ENCODE data around the gene PAMR1. TPM values are rescaled to one million over a fixed set of nuclear protein-coding genes. Genes with fewer than 3 reads are reported as not detected.

The PAMR1 gene
- total and polyA plus RNA-seq, 2 experiments from 2014 or later, result 119 to 151 TPM

- Histone ChIP-seq H3K79me2 (ENCODE audit: insufficient read depth) (peaks cover 88% of the 10 kb centered on the region), H3K36me3 (ENCODE audit: low read depth) (peaks cover 5% of the 10 kb centered on the region; the same call in 1 of the 2 replicates), H4K20me1 (ENCODE audit: insufficient read depth) (no peaks in the 10 kb centered on the region), H3K27me3 (replicated peaks; ENCODE audit: insufficient read depth) (no peaks in the 10 kb centered on the region), H3K9me2 (ENCODE audit: insufficient read depth) (no peaks in the 10 kb centered on the region), H2AFZ (no peak overlapping the region), H3K4me3 (no peak overlapping the region), H3K4me2 (ENCODE audit: unreplicated experiment) (no peak overlapping the region), H3K9me3 (ENCODE audit: low read depth) (no peaks in the 10 kb centered on the region), H3K4me1 (ENCODE audit: insufficient read depth) (peaks cover 44% of the 10 kb centered on the region), H3K27ac (no peak overlapping the region), H3F3A (ENCODE audit: insufficient read depth) (peaks cover 27% of the 10 kb centered on the region), H3K9ac (no peak overlapping the region)
- TF ChIP-seq EZH2 (IDR thresholded peaks at IDR 0.05; ENCODE audit: insufficient read depth, poor library complexity, severe bottlenecking), result no peak
- no peak for TF ChIP-seq EZH2phosphoT487 (IDR thresholded peaks at IDR 0.05; ENCODE audit: insufficient read depth, low read depth)
- no peak for DNase-seq
- in situ Hi-C loops (cut with MboI), result loop anchor here (25.0 kb wide), 1 partner anchor 970 kb away; no protein-coding TSS in a partner anchor
- WGBS, 2 experiments (ENCODE audit: low coverage in 1 of 2, low lambda C conversion rate in 2 of 2, missing lambda C conversion rate in 2 of 2), result 67 to 68% methylated on average over 1 of the region's 1 CpG
Measured at GRCh38 chr11:35517481-35517880, 7.9 kb downstream of the PAMR1 start.

GRCh38 chr11:35516403-35516802 lies 9.0 kb downstream of the PAMR1 start:
- H2AFZ ChIP-seq, result no peak overlapping the region

DNA sequence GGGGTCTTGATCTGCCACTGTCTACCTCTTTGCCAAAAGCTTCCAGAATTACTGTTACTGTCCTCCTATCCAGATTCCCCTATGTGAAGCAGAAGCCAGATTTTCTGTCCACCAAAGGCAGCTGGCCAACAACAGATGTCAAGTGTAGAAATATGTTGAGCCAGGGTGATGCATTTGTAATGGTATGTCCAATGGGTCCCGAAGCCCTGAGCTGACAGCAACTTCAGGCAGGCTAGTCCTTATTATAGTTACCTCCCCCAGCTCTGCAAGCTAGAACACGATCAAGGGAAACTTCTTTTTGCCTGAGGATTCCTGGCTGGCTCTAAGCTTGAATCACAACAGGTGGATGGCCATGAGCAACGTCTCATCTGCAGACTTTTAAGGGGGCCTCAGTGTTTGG lies 10.2 kb downstream of the PAMR1 start:
- no peaks in the 10 kb centered on the region for H3K27me3 ChIP-seq (replicated peaks; ENCODE audit: insufficient read depth)
- peaks cover 58% of the 10 kb centered on the region for H3K4me1 ChIP-seq (ENCODE audit: insufficient read depth)
- no peak overlapping the region for H2AFZ ChIP-seq
- peak; percentile 91 for DNase-seq
- no peaks in the 10 kb centered on the region for H3K9me2 ChIP-seq (ENCODE audit: insufficient read depth)
- no peak overlapping the region for H3K4me2 ChIP-seq (ENCODE audit: unreplicated experiment)
- in situ Hi-C loops (cut with MboI), result loop anchor here (25.0 kb wide), 1 partner anchor 972 kb away; no protein-coding TSS in a partner anchor
- H3K79me2 ChIP-seq (ENCODE audit: insufficient read depth), result peaks cover 76% of the 10 kb centered on the region
- H3K9ac ChIP-seq, result no peak overlapping the region
- no peaks in the 10 kb centered on the region for H3K9me3 ChIP-seq (ENCODE audit: low read depth)
- no peak overlapping the region for H3K4me3 ChIP-seq
- WGBS, 2 experiments (ENCODE audit: low coverage in 1 of 2, low lambda C conversion rate in 2 of 2, missing lambda C conversion rate in 2 of 2), result 2 to 4% methylated on average over 3 of the region's 3 CpGs
- H3K27ac ChIP-seq, result no peak overlapping the region
- TF ChIP-seq EZH2 (IDR thresholded peaks at IDR 0.05; ENCODE audit: insufficient read depth, poor library complexity, severe bottlenecking) (no peak), EZH2phosphoT487 (IDR thresholded peaks at IDR 0.05; ENCODE audit: insufficient read depth, low read depth) (no peak)
- H4K20me1 ChIP-seq (ENCODE audit: insufficient read depth), result no peaks in the 10 kb centered on the region
- peaks cover 5% of the 10 kb centered on the region; the same call in 1 of the 2 replicates for H3K36me3 ChIP-seq (ENCODE audit: low read depth)
- H3F3A ChIP-seq (ENCODE audit: insufficient read depth), result peaks cover 47% of the 10 kb centered on the region

More at GRCh38 chr11:35516403-35516802, 9.0 kb downstream of the PAMR1 start:
- Histone ChIP-seq H3F3A (ENCODE audit: insufficient read depth) (peaks cover 37% of the 10 kb centered on the region), H3K27ac (no peak overlapping the region), H3K9me3 (ENCODE audit: low read depth) (no peaks in the 10 kb centered on the region), H3K4me2 (ENCODE audit: unreplicated experiment) (no peak overlapping the region), H3K4me3 (no peak overlapping the region), H4K20me1 (ENCODE audit: insufficient read depth) (no peaks in the 10 kb centered on the region), H3K9ac (no peak overlapping the region), H3K36me3 (ENCODE audit: low read depth) (peaks cover 5% of the 10 kb centered on the region; the same call in 1 of the 2 replicates), H3K9me2 (ENCODE audit: insufficient read depth) (no peaks in the 10 kb centered on the region), H3K4me1 (ENCODE audit: insufficient read depth) (peaks cover 50% of the 10 kb centered on the region), H3K79me2 (ENCODE audit: insufficient read depth) (peaks cover 83% of the 10 kb centered on the region), H3K27me3 (replicated peaks; ENCODE audit: insufficient read depth) (no peaks in the 10 kb centered on the region)
- TF ChIP-seq EZH2 (IDR thresholded peaks at IDR 0.05; ENCODE audit: insufficient read depth, poor library complexity, severe bottlenecking) (no peak), EZH2phosphoT487 (IDR thresholded peaks at IDR 0.05; ENCODE audit: insufficient read depth, low read depth) (no peak)
- WGBS, 2 experiments (ENCODE audit: low coverage in 1 of 2, low lambda C conversion rate in 2 of 2, missing lambda C conversion rate in 2 of 2), result 79 to 81% methylated on average over 4 of the region's 4 CpGs
- in situ Hi-C loops (cut with MboI), result loop anchor here (25.0 kb wide), 1 partner anchor 971 kb away; no protein-coding TSS in a partner anchor
- DNase-seq, result no peak

GRCh38 chr11:35514481-35514880 lies 10.9 kb downstream of the PAMR1 start:
- Histone ChIP-seq H3K9ac (no peak overlapping the region), H3K27me3 (replicated peaks; ENCODE audit: insufficient read depth) (no peaks in the 10 kb centered on the region), H3K79me2 (ENCODE audit: insufficient read depth) (peaks cover 76% of the 10 kb centered on the region), H3K4me3 (no peak overlapping the region), H3K27ac (no peak overlapping the region), H3K4me1 (ENCODE audit: insufficient read depth) (peaks cover 53% of the 10 kb centered on the region), H3K9me3 (ENCODE audit: low read depth) (no peaks in the 10 kb centered on the region), H4K20me1 (ENCODE audit: insufficient read depth) (no peaks in the 10 kb centered on the region), H3K4me2 (ENCODE audit: unreplicated experiment) (no peak overlapping the region), H2AFZ (no peak overlapping the region), H3K9me2 (ENCODE audit: insufficient read depth) (no peaks in the 10 kb centered on the region), H3F3A (ENCODE audit: insufficient read depth) (peaks cover 47% of the 10 kb centered on the region), H3K36me3 (ENCODE audit: low read depth) (peaks cover 5% of the 10 kb centered on the region; the same call in 1 of the 2 replicates)
- 96 to 99% methylated on average over 3 of the region's 3 CpGs for WGBS, 2 experiments (ENCODE audit: low coverage in 1 of 2, low lambda C conversion rate in 2 of 2, missing lambda C conversion rate in 2 of 2)
- no peak for DNase-seq
- in situ Hi-C loops (cut with MboI), result loop anchor here (25.0 kb wide), 1 partner anchor 973 kb away; no protein-coding TSS in a partner anchor
- no peak for TF ChIP-seq EZH2phosphoT487 (IDR thresholded peaks at IDR 0.05; ENCODE audit: insufficient read depth, low read depth)
- no peak for TF ChIP-seq EZH2 (IDR thresholded peaks at IDR 0.05; ENCODE audit: insufficient read depth, poor library complexity, severe bottlenecking)
